Heart left ventricle (tissue), 16 donors: Measurements from ENCODE around the gene LETM1. TPM values are rescaled to one million over a fixed set of nuclear protein-coding genes. Genes with fewer than 3 reads are reported as not detected.
A peak's percentile ranks its signal among the peaks of the same experiment; 100 is the strongest.

Experiments used
- ATAC-seq, 4 donors: fragments of 200-7000 bp; cut with Tn5 transposase; one replicate each; pipeline ENCODE4 v1.9.1; 2020 to 2022; ENCODE audit warnings: moderate library complexity in 4 of 4, mild to moderate bottlenecking in 3 of 4, moderate number of reproducible peaks in 1 of 4
- DNase-seq, 5 donors: peaks; one replicate each; pipeline ENCODE4 v3.0.0-alpha.2; 2020
- H3K27ac ChIP-seq, 12 donors: fragments of 200-600 bp; sonication (generic) in 4 of 12; one replicate each; pipeline versions ENCODE4 v1.5.0 to v1.8.0; 2016 to 2022; ENCODE audit warnings: mild to moderate bottlenecking in 2 of 12
- H3K27me3 ChIP-seq, 9 donors: fragments of 200-600 bp; sonication (generic) in 2 of 9; one replicate each; pipeline versions ENCODE4 v1.5.1 to v1.8.0; 2016 to 2022; ENCODE audit warnings: mild to moderate bottlenecking in 3 of 9
- H3K36me3 ChIP-seq, 9 donors: fragments of 200-600 bp; sonication (generic) in 2 of 9; one replicate each; pipeline versions ENCODE4 v1.5.0 to v1.8.0; 2018 to 2022; ENCODE audit warnings: mild to moderate bottlenecking in 2 of 9
- H3K4me1 ChIP-seq, 12 donors: fragments of 200-600 bp; sonication (generic) in 4 of 12; one replicate each; pipeline versions ENCODE4 v1.5.0 to v1.8.0; 2016 to 2022; ENCODE audit warnings: mild to moderate bottlenecking in 3 of 12
- H3K4me3 ChIP-seq, 12 donors: fragments of 200-600 bp; sonication (generic) in 4 of 12; one replicate each; pipeline versions ENCODE4 v1.5.0 to v1.8.0; 2017 to 2022; ENCODE audit warnings: mild to moderate bottlenecking in 9 of 12, moderate library complexity in 4 of 12
- H3K9me3 ChIP-seq, 12 donors: fragments of 200-600 bp; sonication (generic) in 4 of 12; one replicate each; pipeline versions ENCODE4 v1.5.0 to v1.8.0; 2016 to 2022; ENCODE audit warnings: mild to moderate bottlenecking in 1 of 12
- POLR2A ChIP-seq, 2 donors: fragments of 450-650 bp; IDR thresholded peaks; one replicate each; pipeline ENCODE4 v1.6.1; 2017; ENCODE audit warnings: antibody characterized with exemption in 2 of 2, mild to moderate bottlenecking in 2 of 2, moderate library complexity in 2 of 2
- WGBS, 4 donors: extraction: QIAGEN DNeasy Blood & Tissue Kit in 2 of 4; methylation state at CpG; one replicate each; pipeline versions ENCODE4 v1.1.5 to v1.1.7; 2013 to 2018; 5-methylcytosine and 5-hydroxymethylcytosine counted together
- intact Hi-C, 10 donors: fragments of 100-400 bp; cut with DNase I; formaldehyde crosslinking; loops; one replicate each; pipeline versions ENCODE4 v1.11.1 to v1.14.2; 2022
- polyA plus RNA-seq, 2 donors: library from polyadenylated mRNA; stranded (reverse); fragments of 200-250 nt; gene quantifications; one replicate each; pipeline ENCODE4 v1.2.3, GENCODE V29; 2013
- total RNA-seq, 9 donors: library from RNA; depleted of rRNA in 2 of 9; stranded (reverse); fragments of >200 nt in 2 of 9; fragmentation: NEBNext Ultra II Directional in 3 of 9; extraction: Animal tissue kit (Norgen Biotek cat#: 25700) in 3 of 9; gene quantifications; one replicate each; pipeline versions ENCODE4 v1.1.0 to v1.2.4, GENCODE V29; 2016 to 2023
- TF ChIP-seq, protein P1 (sequence below), 12 donors: fragments of 200-600 bp; sonication (generic) in 4 of 12; IDR thresholded peaks; one replicate each; pipeline versions ENCODE4 v1.5.0 to v1.8.0; 2018 to 2022; ENCODE audit warnings: antibody characterized with exemption in 12 of 12, mild to moderate bottlenecking in 5 of 12
- donor health status: ischemic (EF 13 %, LVEDD 7.1; RV severe dilation, severe dysfunction).
- donor health status: healthy with polysubstance abuse.
- donor health status: DM: no; HTN: yes; CAD: no.
- donor health status: DM: no; HTN: no; CAD: no.
- donor health status: ischemic (EF 25% LVEDD 6.9; RV normal size, moderate dysfunction).
- donor health status: ischemic (EF 25% LVEDD 5.7; RV mildly dilated, moderate dysfunction).
- donor health status: healthy.
- donor health status: DM: yes; HTN: yes; CAD: no.
- donor health status: ischemic (EF 35%, LVEDD 5.7; RV mildly dilated, moderate dysfunction).
- donor health status: nonischemic (EF 11% LVEDD 7.7; RV severe dilation, severe dysfunction).
- donor health status: DM: yes; HTN: yes; CAD: no.
- donor health status: PGD.
- donor health status: ischemic (EF 29% LVEDD 5.4; RV normal size, mild dysfunction).
- donor health status: nonischemic (EF 23%, LVEDD 6.1; RV moderate dilation, normal function).

LETM1 gene
- total and polyA plus RNA-seq, 11 donors = 22.1 to 54.7 (median 43.4) TPM

DNA sequence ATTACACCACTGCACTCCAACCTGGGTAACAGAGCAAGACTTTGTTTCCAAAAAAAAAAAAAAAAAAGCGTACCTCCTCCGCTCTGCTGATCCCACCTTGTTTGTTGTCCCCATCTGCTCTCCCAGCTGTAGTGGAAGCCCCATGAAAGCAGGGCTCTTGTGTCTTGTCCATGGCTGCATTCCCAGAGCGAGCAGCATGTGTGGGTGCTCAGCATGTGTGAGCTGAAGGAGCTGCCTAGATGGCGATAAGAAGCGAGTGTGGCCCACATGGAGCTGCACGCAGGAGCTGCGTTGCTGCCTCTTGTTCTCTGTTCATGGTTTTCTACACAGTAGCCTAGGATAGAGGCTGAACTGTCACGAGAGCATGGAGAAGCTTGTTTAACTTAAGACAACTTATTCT is 27.6 kb upstream of the LETM1 start:
- 84 to 89% (median 88%) methylated on average over 8 of the region's 8 CpGs for WGBS, 4 donors
- Histone ChIP-seq H3K27ac (peak overlapping the region in 3 of 12 donors; percentile 34 to 66 (median 47)), H3K4me1 (peaks cover 0 to 37% (median 7%) of the 10 kb centered on the region in 12 donors), H3K36me3 (no peaks in the 10 kb centered on the region), H3K27me3 (no peaks in the 10 kb centered on the region), H3K9me3 (peaks cover 0 to 8% (median 0%) of the 10 kb centered on the region in 12 donors), H3K4me3 (no peak overlapping the region)
- no peak for TF ChIP-seq POLR2A (IDR thresholded peaks at IDR 0.05)
- TF ChIP-seq, protein P1, sequence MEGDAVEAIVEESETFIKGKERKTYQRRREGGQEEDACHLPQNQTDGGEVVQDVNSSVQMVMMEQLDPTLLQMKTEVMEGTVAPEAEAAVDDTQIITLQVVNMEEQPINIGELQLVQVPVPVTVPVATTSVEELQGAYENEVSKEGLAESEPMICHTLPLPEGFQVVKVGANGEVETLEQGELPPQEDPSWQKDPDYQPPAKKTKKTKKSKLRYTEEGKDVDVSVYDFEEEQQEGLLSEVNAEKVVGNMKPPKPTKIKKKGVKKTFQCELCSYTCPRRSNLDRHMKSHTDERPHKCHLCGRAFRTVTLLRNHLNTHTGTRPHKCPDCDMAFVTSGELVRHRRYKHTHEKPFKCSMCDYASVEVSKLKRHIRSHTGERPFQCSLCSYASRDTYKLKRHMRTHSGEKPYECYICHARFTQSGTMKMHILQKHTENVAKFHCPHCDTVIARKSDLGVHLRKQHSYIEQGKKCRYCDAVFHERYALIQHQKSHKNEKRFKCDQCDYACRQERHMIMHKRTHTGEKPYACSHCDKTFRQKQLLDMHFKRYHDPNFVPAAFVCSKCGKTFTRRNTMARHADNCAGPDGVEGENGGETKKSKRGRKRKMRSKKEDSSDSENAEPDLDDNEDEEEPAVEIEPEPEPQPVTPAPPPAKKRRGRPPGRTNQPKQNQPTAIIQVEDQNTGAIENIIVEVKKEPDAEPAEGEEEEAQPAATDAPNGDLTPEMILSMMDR (IDR thresholded peaks at IDR 0.05) = no peak
- DNase-seq (no peak), ATAC-seq (peak in 2 of 4 donors; percentile 9 to 18)
- intact Hi-C loops = loop anchor here in 1 of 10 donors (5.0 kb wide), 1 partner anchor 41 kb away; no protein-coding TSS in a partner anchor

DNA sequence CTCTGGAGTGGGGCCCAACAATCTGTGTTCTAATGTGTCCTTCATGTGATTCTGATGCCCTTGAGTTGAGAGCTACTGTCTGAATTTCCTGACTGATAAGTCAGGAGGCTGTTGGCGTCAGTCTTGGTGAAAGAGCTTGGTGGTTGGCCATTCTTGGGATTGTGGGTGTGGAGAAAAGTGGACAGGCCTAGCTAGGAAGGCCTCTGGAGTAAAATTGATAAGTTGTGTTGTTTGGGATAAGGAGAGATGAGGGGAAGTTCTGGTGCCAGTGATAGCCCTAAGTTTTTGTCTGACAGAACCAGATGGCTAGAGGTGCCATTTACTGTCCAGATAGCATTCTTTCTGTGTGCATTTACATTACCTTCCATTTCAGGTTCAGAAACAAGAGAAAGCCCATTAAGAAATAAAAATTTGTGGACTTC is 26.9 kb upstream of the LETM1 start:
- peak overlapping the region in 6 of 12 donors; percentile 19 to 66 (median 52) for H3K27ac ChIP-seq
- peaks cover 0 to 8% (median 0%) of the 10 kb centered on the region in 12 donors for H3K9me3 ChIP-seq
- ATAC-seq (peak; percentile 63 to 88 (median 84)), DNase-seq (peak in 3 of 5 donors; percentile 26 to 38 (median 32))
- intact Hi-C loops = loop anchor here in 1 of 10 donors (5.0 kb wide), 1 partner anchor 41 kb away; no protein-coding TSS in a partner anchor
- WGBS, 4 donors = 53 to 62% (median 58%) methylated on average over 1 of the region's 1 CpG
- no peak for TF ChIP-seq POLR2A (IDR thresholded peaks at IDR 0.05)
- TF ChIP-seq, protein P1 (IDR thresholded peaks at IDR 0.05) = no peak
- no peak overlapping the region for H3K4me3 ChIP-seq
- H3K27me3 ChIP-seq = no peaks in the 10 kb centered on the region
- peaks cover 0 to 36% (median 5%) of the 10 kb centered on the region in 12 donors for H3K4me1 ChIP-seq
- H3K36me3 ChIP-seq = no peaks in the 10 kb centered on the region

DNA sequence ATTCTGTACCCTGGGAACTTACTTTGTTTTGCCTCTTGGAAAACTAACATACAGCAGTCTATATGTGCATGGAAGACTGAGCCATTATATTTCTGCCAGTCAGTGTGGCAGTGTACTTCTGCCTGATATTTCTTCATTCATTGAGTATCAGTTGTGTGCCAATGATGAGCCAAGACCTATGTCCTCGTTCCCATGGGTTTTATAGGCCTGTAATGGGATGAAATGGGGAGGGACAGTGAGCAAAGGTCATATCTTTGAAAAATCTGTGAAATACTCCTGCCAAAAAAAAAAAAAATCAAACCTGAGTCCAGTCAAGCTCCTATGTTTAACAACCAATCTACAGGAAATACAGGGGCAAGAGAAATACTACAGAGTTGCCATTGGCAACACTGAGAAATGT is 24.4 kb upstream of the LETM1 start:
- H3K4me1 ChIP-seq = peaks cover 0 to 26% (median 2%) of the 10 kb centered on the region in 12 donors
- ATAC-seq = no peak
- TF ChIP-seq, protein P1 (IDR thresholded peaks at IDR 0.05) = no peak
- TF ChIP-seq POLR2A (IDR thresholded peaks at IDR 0.05) = no peak
- WGBS, 4 donors = 75 to 96% (median 86%) methylated on average over 1 of the region's 1 CpG
- H3K9me3 ChIP-seq = no peaks in the 10 kb centered on the region
- no peaks in the 10 kb centered on the region for H3K27me3 ChIP-seq
- DNase-seq = no peak
- no peaks in the 10 kb centered on the region for H3K36me3 ChIP-seq
- H3K4me3 ChIP-seq = no peak overlapping the region
- H3K27ac ChIP-seq = no peak overlapping the region
- intact Hi-C loops = loop anchor here in 1 of 10 donors (5.0 kb wide), 1 partner anchor 38 kb away; no protein-coding TSS in a partner anchor

DNA sequence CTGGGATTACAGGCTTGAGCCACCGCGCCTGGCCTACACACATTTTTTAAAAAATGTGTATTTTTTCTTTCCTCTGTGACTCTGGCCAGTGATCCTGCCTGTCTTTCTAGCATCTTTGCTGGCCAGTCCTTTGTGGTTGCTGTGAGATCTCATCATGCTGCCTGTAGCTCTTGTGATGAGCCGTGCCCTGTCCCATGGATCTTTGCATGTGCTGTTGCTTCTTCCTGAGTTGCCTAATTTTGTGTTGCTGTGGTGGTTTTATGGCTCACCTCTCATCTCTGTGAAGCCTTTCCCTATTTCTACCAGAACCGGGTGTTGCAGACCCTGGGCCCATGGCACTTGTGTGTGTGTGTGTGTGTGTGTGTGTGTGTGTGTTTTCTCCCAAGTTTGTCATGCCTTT is 23.5 kb upstream of the LETM1 start:
- ATAC-seq = no peak
- intact Hi-C loops = no loop called here
- no peak overlapping the region for H3K4me3 ChIP-seq
- 91 to 97% (median 96%) methylated on average over 4 of the region's 4 CpGs for WGBS, 4 donors
- H3K27me3 ChIP-seq = no peaks in the 10 kb centered on the region
- H3K9me3 ChIP-seq = no peaks in the 10 kb centered on the region
- H3K27ac ChIP-seq = no peak overlapping the region
- no peak for DNase-seq
- peaks cover 0 to 23% (median 2%) of the 10 kb centered on the region in 12 donors for H3K4me1 ChIP-seq
- no peaks in the 10 kb centered on the region for H3K36me3 ChIP-seq
- no peak for TF ChIP-seq POLR2A (IDR thresholded peaks at IDR 0.05)

DNA sequence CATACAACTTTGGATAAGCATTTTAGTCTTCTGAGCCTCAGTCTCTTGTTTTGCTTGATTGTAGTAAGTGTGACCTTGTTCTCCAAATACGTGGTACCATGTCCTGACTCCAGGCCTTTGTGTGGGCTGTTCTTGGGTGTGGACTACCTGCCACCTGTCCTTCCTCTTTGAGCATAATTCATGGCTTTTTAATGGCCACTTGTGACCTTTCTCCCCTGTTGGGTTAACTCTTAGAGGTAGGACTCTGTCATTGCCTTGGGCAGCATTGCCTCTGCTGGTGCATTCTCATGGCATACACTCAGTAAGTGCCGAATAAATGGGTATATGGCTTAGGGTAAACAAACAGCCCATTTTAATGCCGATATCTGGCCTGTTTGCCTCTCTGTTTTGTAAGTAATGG is 18.2 kb upstream of the LETM1 start:
- no peaks in the 10 kb centered on the region for H3K36me3 ChIP-seq
- TF ChIP-seq, protein P1 (IDR thresholded peaks at IDR 0.05) = no peak
- no peak for TF ChIP-seq POLR2A (IDR thresholded peaks at IDR 0.05)
- H3K27ac ChIP-seq = no peak overlapping the region
- WGBS, 4 donors = 89 to 93% (median 91%) methylated on average over 3 of the region's 3 CpGs
- ATAC-seq = no peak
- intact Hi-C loops = no loop called here
- no peaks in the 10 kb centered on the region for H3K9me3 ChIP-seq
- no peaks in the 10 kb centered on the region for H3K27me3 ChIP-seq
- no peak for DNase-seq
- peaks cover 0 to 38% (median 17%) of the 10 kb centered on the region in 12 donors for H3K4me1 ChIP-seq
- H3K4me3 ChIP-seq = no peak overlapping the region
